ENCODE data around the gene IST1.

- TF ChIP-seq ESRRG (CRISPR knock-in tag; IDR thresholded peaks at IDR 0.05) (no peak), RARB (CRISPR knock-in tag; IDR thresholded peaks at IDR 0.05) (no peak), CSDC2 (CRISPR knock-in tag; IDR thresholded peaks at IDR 0.05) (no peak), GLIS3 (CRISPR knock-in tag; IDR thresholded peaks at IDR 0.05) (no peak), ZNF70 (CRISPR knock-in tag; IDR thresholded peaks at IDR 0.05) (no peak), ARNTL (CRISPR knock-in tag; IDR thresholded peaks at IDR 0.05; ENCODE audit: borderline replicate concordance, low read depth) (no peak), ZNF8 (CRISPR knock-in tag; IDR thresholded peaks at IDR 0.05) (no peak), CSRNP3 (CRISPR knock-in tag; IDR thresholded peaks at IDR 0.05) (no peak)
Observed at GRCh38 chr16:71952825-71953224, 57.5 kb downstream of the IST1 start.
